ENCODE results near the gene RAPGEF4. TPM values are rescaled to one million over a fixed set of nuclear protein-coding genes. Genes with fewer than 3 reads are reported as not detected.

The RAPGEF4 gene
- total RNA-seq, 1 donor: 2.6 TPM

GRCh38 chr2:172998547-172999272, 263.1 kb downstream of the RAPGEF4 start:
- TF ChIP-seq CTCF (IDR thresholded peaks at IDR 0.05; ENCODE audit: insufficient read depth, low read depth, low read length): no peak
- DNase-seq (ENCODE audit: low read depth): no peak
- H3K4me3 ChIP-seq (ENCODE audit: low read depth, low read length): no peak overlapping the region

- no peak for TF ChIP-seq CTCF (IDR thresholded peaks at IDR 0.05; ENCODE audit: insufficient read depth, low read depth, low read length)
- H3K4me3 ChIP-seq (ENCODE audit: low read depth, low read length): no peak overlapping the region
- no peak for DNase-seq (ENCODE audit: low read depth)
Measured at GRCh38 chr2:172999641-173000386, 264.2 kb downstream of the RAPGEF4 start.

- DNase-seq (ENCODE audit: low read depth): no peak
- H3K4me3 ChIP-seq (ENCODE audit: low read depth, low read length): no peak overlapping the region
- TF ChIP-seq CTCF (IDR thresholded peaks at IDR 0.05; ENCODE audit: insufficient read depth, low read depth, low read length): no peak
Measured at GRCh38 chr2:173001664-173002604, 266.3 kb downstream of the RAPGEF4 start.

- no peak overlapping the region for H3K4me3 ChIP-seq (ENCODE audit: low read depth, low read length)
- DNase-seq (ENCODE audit: low read depth): no peak
- TF ChIP-seq CTCF (IDR thresholded peaks at IDR 0.05; ENCODE audit: insufficient read depth, low read depth, low read length): no peak
Measured at GRCh38 chr2:173002751-173003541, 267.3 kb downstream of the RAPGEF4 start.

- no peak for TF ChIP-seq CTCF (IDR thresholded peaks at IDR 0.05; ENCODE audit: insufficient read depth, low read depth, low read length)
- DNase-seq (ENCODE audit: low read depth): no peak
- H3K4me3 ChIP-seq (ENCODE audit: low read depth, low read length): no peak overlapping the region
Measured at GRCh38 chr2:173008786-173009185, 273.1 kb downstream of the RAPGEF4 start.

GRCh38 chr2:173010233-173010632, 274.6 kb downstream of the RAPGEF4 start:
- H3K4me3 ChIP-seq (ENCODE audit: low read depth, low read length): no peak overlapping the region
- TF ChIP-seq CTCF (IDR thresholded peaks at IDR 0.05; ENCODE audit: insufficient read depth, low read depth, low read length): no peak
- DNase-seq (ENCODE audit: low read depth): no peak

All from fibroblast of villous mesenchyme (primary cell).